Adrenal gland (tissue), 12 donors: Measurements from ENCODE around the gene MROH9. TPM values are rescaled to one million over a fixed set of nuclear protein-coding genes. Genes with fewer than 3 reads are reported as not detected.

Experiments
- DNase-seq, 7 donors: peaks; one replicate each; pipeline ENCODE4 v3.0.0-alpha.2; 2019 to 2020
- H3K27ac ChIP-seq, 5 donors: fragments of 200-600 bp; sonication (generic) in 4 of 5; 1 replicate in 3 of 5; 2 replicates in 2 of 5; pipeline versions ENCODE4 v1.5.1 to v1.8.0; 2016 to 2020; ENCODE audit warnings: mild to moderate bottlenecking in 1 of 5
- H3K27me3 ChIP-seq: fragments of 200-600 bp; 2 replicates; pipeline ENCODE4 v1.8.0; 2021
- H3K36me3 ChIP-seq, 2 donors: fragments of 200-600 bp; replicated peaks in 1 of 2; 1 replicate in 1 of 2; 2 replicates in 1 of 2; pipeline versions ENCODE4 v1.5.1 to v1.8.0; 2018 to 2022
- H3K4me1 ChIP-seq, 2 donors: fragments of 200-600 bp; replicated peaks in 1 of 2; 1 replicate in 1 of 2; 2 replicates in 1 of 2; pipeline versions ENCODE4 v1.5.1 to v1.8.0; 2018 to 2021
- H3K4me3 ChIP-seq, 4 donors: fragments of 200-600 bp; sonication (generic) in 3 of 4; one replicate each; pipeline ENCODE4 v1.5.1; 2016 to 2018
- H3K9me3 ChIP-seq, 3 donors: fragments of 200-600 bp; sonication (generic) in 1 of 3; replicated peaks in 1 of 3; 1 replicate in 2 of 3; 2 replicates in 1 of 3; pipeline versions ENCODE4 v1.5.1 to v1.8.0; 2016 to 2021
- CTCF ChIP-seq, 6 experiments: fragments of 450-650 bp in 4 of 6; fragments of 200-600 bp in 2 of 6; sonication (generic) in 1 of 6; IDR thresholded peaks; 1 replicate in 5 of 6; 2 replicates in 1 of 6; pipeline versions ENCODE4 v1.5.1 to v1.8.0; 2016 to 2021; ENCODE audit warnings: antibody characterized with exemption in 6 of 6, mild to moderate bottlenecking in 2 of 6, moderate library complexity in 1 of 6
- POLR2A ChIP-seq, 2 donors: fragments of 450-650 bp; IDR thresholded peaks; one replicate each; pipeline ENCODE4 v1.6.1; 2017; ENCODE audit warnings: antibody characterized with exemption in 2 of 2, mild to moderate bottlenecking in 2 of 2, moderate library complexity in 1 of 2
- WGBS, 4 donors: extraction: QIAGEN DNeasy Blood & Tissue Kit in 2 of 4; methylation state at CpG; one replicate each; pipeline versions ENCODE4 v1.1.5 to v1.1.7; 2013 to 2017; 5-methylcytosine and 5-hydroxymethylcytosine counted together
- intact Hi-C, 2 donors: fragments of 100-400 bp; cut with DNase I; formaldehyde crosslinking; loops; one replicate each; pipeline versions ENCODE4 v1.14.1 to v1.15.0; 2022 to 2023
- polyA plus RNA-seq, 3 donors: library from polyadenylated mRNA; stranded (reverse); fragments of 200-250 nt in 2 of 3; fragments of 350-450 nt in 1 of 3; fragmentation: Illumina TruSeq in 1 of 3; extraction: RNeasy Lipid Tissue Mini Kit (QIAGEN cat#74804) in 1 of 3; gene quantifications; one replicate each; pipeline ENCODE4 v1.2.3, GENCODE V29; 2013 to 2014
- total RNA-seq, 9 donors: library from RNA; depleted of rRNA in 4 of 9; stranded (reverse); fragments of >200 nt in 4 of 9; fragments of 120-200 nt in 1 of 9; fragmentation: NEBNext Ultra II Directional in 1 of 9; extraction: Animal tissue kit (Norgen Biotek cat#: 25700) in 1 of 9; gene quantifications; one replicate each; pipeline versions ENCODE4 v1.1.0 to v1.2.4, GENCODE V29; 2013 to 2023
- donor health status: healthy with polysubstance abuse.
- donor health status: Bipolar disorder and iron deficiency.
- donor health status: DM: yes; HTN: yes; CAD: no.
- donor health status: DM: no; HTN: no; CAD: no.
- donor health status: DM: no; HTN: no; CAD: no.
- donor health status: DM: yes; HTN: yes; CAD: no.

MROH9 gene
- total and polyA plus RNA-seq, 12 donors, result not detected

- peaks cover 0 to 14% of the 10 kb centered on the region in 2 donors for H3K4me1 ChIP-seq
- TF ChIP-seq POLR2A (IDR thresholded peaks at IDR 0.05) (no peak), CTCF (IDR thresholded peaks at IDR 0.05) (no peak)
- H3K4me3 ChIP-seq, result no peak overlapping the region
- H3K9me3 ChIP-seq, result no peaks in the 10 kb centered on the region
- no peak overlapping the region for H3K27ac ChIP-seq
- DNase-seq, result no peak
- 67 to 78% (median 76%) methylated on average over 2 of the region's 2 CpGs for WGBS, 4 donors
- H3K27me3 ChIP-seq, result no peaks in the 10 kb centered on the region
- intact Hi-C loops, result no loop called here
- no peaks in the 10 kb centered on the region for H3K36me3 ChIP-seq
Observed at GRCh38 chr1:171084870-171085269, 149.5 kb downstream of the MROH9 start.

- intact Hi-C loops, result no loop called here
Observed at GRCh38 chr1:171087896-171088295, 152.6 kb downstream of the MROH9 start.

GRCh38 chr1:171090604-171091003 is 155.3 kb downstream of the MROH9 start, which contains the start of gene FMO3:
FMO3 (plus strand) TSS chr1:171090905; CDS start chr1:171092659, 1,754 bp downstream.
- TF ChIP-seq POLR2A (IDR thresholded peaks at IDR 0.05) (no peak), CTCF (IDR thresholded peaks at IDR 0.05) (no peak)
- H3K27ac ChIP-seq, result no peak within 1 kb of the TSS
- no peak for DNase-seq
- no peaks in the 10 kb centered on the region for H3K27me3 ChIP-seq
- no peaks in the 10 kb centered on the region for H3K9me3 ChIP-seq
- no peaks in the 10 kb centered on the region for H3K4me1 ChIP-seq
- no peak within 1 kb of the TSS for H3K4me3 ChIP-seq
- H3K36me3 ChIP-seq, result no peaks in the 10 kb centered on the region
- 84 to 88% (median 86%) methylated on average over 5 of the region's 5 CpGs for WGBS, 4 donors
- intact Hi-C loops, result no loop called here

More at GRCh38 chr1:171087896-171088295, 152.6 kb downstream of the MROH9 start:
- Histone ChIP-seq H3K27me3 (no peaks in the 10 kb centered on the region), H3K9me3 (no peaks in the 10 kb centered on the region), H3K36me3 (no peaks in the 10 kb centered on the region), H3K4me1 (peaks cover 0 to 4% of the 10 kb centered on the region in 2 donors), H3K27ac (no peak overlapping the region), H3K4me3 (no peak overlapping the region)
- DNase-seq, result no peak
- TF ChIP-seq CTCF (IDR thresholded peaks at IDR 0.05) (no peak), POLR2A (IDR thresholded peaks at IDR 0.05) (no peak)

- Histone ChIP-seq H3K4me3 (no peak overlapping the region), H3K4me1 (peaks cover 0 to 1% of the 10 kb centered on the region in 2 donors), H3K27me3 (no peaks in the 10 kb centered on the region), H3K9me3 (no peaks in the 10 kb centered on the region), H3K36me3 (no peaks in the 10 kb centered on the region), H3K27ac (no peak overlapping the region)
- TF ChIP-seq POLR2A (IDR thresholded peaks at IDR 0.05), result no peak
- intact Hi-C loops, result no loop called here
- DNase-seq, result no peak
- WGBS, 4 donors, result 86 to 100% (median 95%) methylated on average over 1 of the region's 1 CpG
Observed at GRCh38 chr1:171103862-171104261, 168.5 kb downstream of the MROH9 start.

GRCh38 chr1:171107262-171107940 is 172.1 kb downstream of the MROH9 start:
- H3K36me3 ChIP-seq, result no peaks in the 10 kb centered on the region
- H3K4me3 ChIP-seq, result no peak overlapping the region
- peaks cover 0 to 5% of the 10 kb centered on the region in 2 donors for H3K4me1 ChIP-seq
- no peak for DNase-seq
- no peaks in the 10 kb centered on the region for H3K27me3 ChIP-seq
- WGBS, 4 donors, result 51 to 68% (median 60%) methylated on average over 3 of the region's 3 CpGs
- no peaks in the 10 kb centered on the region for H3K9me3 ChIP-seq
- TF ChIP-seq POLR2A (IDR thresholded peaks at IDR 0.05) (no peak), CTCF (IDR thresholded peaks at IDR 0.05) (no peak)
- intact Hi-C loops, result no loop called here
- H3K27ac ChIP-seq, result no peak overlapping the region
